ENCODE measurements around the gene FSCN2. TPM values are rescaled to one million over a fixed set of nuclear protein-coding genes. Genes with fewer than 3 reads are reported as not detected.

The FSCN2 gene, protein sequence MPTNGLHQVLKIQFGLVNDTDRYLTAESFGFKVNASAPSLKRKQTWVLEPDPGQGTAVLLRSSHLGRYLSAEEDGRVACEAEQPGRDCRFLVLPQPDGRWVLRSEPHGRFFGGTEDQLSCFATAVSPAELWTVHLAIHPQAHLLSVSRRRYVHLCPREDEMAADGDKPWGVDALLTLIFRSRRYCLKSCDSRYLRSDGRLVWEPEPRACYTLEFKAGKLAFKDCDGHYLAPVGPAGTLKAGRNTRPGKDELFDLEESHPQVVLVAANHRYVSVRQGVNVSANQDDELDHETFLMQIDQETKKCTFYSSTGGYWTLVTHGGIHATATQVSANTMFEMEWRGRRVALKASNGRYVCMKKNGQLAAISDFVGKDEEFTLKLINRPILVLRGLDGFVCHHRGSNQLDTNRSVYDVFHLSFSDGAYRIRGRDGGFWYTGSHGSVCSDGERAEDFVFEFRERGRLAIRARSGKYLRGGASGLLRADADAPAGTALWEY
- total RNA-seq = 0.42 and 1.0 TPM in 2 replicates

DNA sequence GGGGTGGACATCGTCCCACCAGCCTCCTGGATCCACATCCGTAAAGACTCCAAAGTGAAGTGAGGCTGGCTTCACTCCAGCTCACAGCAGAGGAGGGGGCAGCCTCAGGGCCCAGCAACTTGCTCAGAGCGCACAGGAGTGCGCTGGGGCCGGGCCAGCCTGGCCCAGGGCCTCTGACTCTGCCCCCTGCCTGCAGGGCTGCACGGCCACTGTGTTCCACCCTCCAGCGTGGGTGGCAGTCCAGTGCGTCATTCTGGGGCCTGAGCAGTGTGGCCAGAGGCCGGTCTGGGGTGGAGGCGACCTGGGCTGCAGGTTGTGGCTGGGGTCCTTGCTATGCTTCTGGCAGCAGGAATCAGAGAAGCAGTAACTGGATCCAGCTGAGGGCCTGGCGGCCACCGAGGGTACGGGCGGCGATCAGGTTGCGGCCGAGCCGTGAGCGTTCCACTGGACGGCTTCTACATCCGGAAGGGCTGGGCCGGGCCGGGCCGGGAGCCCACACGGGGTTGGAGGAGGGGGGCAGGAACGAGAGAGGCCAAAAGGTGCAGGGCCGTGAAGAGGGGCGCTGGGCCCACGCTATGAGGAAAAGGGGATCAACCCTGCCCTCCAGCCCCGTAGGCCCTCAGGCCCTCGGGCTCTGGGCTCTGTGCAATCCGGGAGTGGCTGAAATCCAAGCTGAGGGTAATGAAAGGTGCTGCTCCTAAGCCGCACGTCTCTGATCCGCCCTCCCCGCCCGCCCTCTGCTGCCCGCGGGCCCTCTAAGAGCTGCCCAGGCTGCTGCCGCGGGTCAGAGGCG is at the start of gene FSCN2:
TSS of gene FSCN2 (plus strand) at position 787 of the 793 bp plus-strand sequence. CDS start 155 bp downstream, outside the sequence.
- DNase-seq = peak; percentile 33

DNA sequence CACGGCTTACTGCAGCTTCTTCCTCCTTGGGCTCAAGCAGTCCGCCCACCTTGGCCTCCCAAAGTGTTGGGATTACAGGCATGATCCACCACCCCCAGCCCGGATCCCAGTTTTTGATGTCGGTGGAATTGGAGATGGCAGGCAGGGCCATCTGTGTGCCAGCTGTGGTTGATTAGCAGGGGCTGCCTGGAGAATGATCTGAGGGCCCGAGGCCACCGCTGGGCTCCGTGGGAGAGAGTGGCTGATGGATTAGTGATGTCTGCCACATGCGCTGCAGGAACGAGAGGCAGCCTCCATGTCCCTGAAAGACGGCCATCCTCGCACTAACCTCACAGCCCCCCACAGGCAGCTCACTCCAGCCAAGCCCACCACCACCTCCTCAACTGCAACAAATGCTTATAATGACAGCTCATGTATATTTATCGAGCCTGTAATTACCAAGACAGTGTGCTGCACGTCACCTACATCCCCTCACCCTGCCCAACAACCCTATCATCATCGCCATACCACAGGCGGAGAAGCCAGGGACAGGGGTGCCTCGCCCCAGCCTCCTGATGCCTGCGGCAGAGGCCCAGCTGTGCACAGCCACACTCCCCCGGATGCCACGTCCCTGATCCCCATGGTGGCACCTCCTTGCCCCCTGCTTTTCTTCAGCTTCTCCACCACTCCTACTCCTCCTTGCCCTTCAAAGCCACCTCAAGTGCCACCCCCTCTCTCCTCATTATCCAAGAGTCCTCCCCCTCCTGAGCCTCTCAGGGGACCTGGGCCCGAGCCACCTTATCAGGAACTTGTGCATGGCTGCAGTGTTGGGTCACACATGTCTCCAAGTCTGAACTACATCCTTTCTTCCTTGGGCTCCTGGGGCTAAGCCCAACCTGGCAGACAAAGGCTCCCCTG is 48.8 kb upstream of the FSCN2 start:
- DNase-seq = no peak

DNA sequence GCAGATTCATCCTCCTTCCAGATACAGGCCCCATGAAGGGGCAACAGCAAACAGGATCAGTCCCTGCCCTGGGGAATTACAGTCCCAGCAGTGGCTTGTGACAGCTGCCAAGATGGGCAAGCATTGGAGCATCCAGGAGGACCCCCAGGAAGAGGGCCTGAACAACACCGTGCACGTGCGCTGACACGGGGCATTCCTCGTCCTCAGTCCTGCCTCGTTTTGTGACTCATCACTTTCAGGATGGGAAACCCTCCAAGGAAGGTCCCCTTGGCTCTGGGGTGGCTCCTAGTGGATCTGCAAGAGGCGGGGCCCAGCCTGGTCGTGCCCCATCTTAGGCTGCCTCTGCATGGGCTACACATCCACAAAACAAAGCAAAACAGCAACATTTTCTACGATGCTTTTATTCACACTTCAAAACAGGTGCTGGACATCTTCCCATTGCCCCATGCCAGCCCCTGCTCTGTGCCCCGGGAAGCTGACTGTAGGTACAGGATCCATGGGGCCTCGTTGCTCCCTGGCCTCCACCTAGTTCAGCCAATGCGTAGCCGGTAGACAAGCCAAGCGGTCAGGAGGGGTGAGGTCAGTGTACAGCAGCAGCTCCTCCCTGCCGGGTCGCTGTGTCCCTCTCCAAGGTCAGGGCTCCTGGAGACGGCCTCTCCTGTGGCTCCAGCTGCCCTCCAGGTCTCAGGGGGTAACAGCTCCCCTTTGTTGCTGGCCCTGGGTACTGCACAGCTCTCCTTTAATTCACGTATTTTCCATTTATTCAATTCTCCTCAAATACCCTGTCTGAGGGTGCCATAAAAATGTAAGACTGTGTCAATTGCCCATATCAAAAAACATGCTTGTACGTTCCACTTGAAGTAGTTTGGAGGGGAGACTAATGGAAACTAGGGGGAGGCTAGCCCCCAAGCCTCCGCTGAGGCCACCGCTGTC is 47.8 kb upstream of the FSCN2 start:
- peak; percentile 30 for DNase-seq

DNA sequence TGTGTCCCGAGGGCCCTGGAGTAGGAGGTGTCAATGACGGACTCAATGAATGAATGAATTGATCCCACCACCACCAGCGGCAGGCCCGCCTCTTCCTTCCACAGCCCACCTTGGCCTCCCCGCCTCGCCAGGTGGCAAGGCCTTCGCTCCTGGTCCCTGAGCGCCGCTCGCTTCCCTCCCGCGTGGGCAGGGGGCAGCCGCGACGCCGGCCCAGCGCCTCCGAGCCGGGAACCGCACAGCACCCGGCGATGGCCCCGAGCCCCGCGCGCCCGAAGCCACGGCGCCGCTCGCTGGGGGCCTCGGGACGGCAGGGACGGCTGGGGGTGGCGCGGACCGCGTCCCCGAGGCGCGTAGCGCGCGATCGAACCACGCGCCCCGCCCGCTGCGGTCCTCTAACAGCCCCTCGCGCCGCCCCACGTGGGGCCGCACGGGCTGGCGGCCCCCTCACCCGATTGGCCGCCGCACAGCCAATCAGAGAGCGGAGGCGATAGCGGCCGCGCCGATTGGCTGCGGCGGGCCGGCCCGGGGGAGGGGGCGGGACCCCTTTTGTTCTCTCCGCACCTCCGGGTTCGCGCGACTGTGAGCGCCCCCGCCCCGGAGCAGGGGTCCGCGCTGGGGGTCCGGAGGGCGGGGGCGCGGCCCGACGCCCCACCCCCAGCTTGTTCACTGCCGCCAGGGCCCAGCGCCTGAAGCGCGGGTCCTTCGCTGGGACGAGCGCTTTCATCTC is 46.9 kb upstream of the FSCN2 start:
- peak; percentile 79 for DNase-seq

DNA sequence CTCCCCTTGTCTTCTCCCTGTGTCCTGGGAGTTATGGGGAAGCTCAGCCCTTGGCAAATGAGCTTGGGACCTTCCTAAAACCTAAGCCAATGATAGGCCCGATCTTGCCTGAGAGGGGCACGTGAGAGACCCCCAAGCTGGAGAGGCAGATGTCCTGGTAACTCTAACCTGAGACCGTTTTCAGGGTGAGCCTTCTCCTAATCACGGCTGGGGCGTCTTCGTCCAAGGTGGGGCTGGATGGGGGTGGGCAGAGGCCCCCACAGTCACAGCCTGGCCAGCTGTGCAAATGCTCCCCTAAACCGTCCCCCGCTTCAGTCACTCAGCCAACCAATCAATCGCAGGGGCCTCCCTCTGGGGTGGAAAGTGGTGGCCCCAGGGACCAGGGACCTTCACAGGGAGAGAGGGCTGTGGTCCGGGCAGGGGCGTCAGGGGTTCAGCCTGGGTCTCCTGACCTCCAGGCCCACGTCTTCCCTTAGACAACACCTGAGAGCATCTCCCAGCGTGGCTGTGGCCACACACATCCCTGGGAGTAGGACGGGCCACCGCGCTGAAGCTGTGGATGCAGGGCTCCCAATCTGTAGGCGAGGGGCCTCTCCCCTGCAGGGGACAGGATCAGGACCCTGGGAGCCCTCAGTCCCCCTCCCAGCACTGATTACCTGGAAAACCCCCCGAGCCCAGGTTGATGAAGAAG is 46.2 kb upstream of the FSCN2 start:
- no peak for DNase-seq

DNA sequence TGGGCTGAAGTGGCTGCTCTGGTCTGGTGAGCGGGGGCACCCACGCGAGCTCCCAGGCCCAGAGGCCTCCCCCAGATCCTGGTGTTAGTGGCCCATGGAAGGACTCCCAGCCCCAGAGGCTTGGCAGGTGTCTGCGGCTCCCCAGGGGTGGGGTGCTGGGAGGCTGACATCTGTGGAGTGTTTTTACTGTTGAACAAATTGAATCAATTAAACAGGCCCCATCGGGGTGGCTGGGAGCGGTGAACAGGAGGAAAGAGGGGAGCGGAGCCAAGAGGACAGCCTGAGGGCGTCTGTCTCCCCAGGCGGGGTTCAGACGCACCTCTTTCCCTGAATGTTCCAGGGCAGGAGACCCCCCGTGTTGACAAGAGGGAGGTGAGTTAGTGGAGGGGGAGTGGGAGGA is 45.5 kb upstream of the FSCN2 start:
- DNase-seq = peak; percentile 19

DNA sequence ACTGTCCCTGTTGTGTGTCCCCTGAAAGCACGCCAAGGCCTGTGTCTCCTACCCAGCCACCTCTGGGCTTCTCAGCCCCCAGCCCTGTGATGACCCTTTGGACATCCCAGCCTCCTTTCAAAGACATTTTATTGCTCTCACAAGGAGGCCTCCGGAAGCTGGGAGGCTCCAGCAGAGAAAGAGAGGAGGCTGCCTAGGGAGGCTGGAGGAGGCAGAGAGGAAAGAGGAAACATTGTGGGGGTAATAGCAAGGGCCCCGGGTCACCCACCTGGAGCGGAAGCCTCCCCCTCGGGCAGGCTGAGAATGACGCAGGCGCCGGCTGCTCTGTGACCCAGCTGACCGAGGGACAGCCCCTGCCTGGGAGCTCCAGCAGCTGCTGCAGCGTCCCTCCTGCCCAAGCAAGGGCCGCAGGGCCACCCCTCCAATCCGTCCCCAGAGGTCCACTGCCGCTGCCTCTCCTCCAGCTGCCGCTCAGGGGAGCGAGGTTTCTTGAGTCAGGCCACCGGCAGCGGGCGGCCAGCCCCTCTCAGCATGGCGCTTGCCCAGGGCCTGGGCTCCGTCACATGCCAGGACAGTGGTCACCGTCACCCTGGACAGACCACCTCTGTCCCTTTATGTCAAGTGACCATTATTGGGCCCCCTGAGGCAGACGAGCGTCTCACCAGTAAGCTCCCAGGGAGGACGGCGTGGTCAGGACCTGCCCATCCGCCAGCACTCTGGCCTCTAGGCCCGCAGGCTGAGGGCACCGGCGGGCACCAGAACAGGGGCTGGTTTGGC is 44.9 kb upstream of the FSCN2 start:
- peak; percentile 86 for DNase-seq

DNA sequence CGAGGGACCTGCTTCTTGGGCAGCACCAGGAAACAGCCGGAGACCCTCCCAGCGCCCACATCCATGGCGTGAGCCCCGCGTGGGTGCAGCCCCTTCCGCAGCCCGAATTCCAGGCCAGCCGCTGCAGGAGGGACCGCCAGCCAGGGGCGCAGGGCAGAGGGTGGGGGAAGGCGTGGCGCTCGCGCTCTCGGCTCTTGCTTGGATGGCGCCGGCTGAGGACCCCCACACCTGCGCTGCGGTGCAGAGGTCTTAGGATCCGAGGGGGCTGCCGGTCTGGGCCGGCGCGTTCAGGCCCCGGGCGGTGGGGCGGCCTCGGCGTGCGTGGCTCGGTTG is 44.3 kb upstream of the FSCN2 start:
- DNase-seq = no peak

DNA sequence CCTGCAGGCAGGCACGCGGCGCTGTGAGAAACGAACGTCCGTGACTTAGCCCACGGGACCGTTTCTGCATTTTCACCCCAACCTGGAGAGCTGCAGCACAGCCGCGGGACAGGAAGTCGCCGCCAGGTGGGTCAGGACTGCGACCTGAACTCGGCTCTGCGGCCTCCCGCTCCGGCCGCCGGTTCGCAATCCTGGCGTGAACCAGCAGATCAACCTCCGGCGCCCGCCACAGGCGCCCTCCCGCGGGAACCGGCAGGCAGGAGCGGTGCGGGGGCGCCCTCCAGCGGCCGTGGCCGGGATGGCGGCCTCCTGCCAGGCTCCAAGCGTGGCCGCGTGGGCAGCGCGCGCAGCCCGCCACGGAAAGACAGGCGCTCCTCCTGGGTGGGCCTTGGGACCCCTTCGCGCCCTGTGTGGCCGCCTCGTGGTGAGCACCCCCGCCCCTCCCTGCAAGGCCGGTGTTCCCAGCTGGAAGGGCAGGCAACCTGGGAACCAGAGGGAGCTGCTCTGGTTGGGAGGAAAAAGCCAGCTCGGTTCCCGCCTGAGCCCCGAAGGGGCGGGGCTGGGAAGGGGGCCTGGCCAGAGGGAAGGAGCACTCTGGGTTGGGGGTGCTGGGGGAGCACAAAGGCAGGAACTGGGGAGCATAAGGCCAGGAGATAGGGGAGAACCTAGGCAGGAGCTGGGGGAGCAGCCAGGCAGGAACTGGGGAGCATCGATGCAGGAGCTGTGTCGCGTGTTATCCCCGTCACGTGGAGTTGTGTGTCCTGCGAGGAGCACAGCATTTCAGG is 43.8 kb upstream of the FSCN2 start:
- DNase-seq = peak; percentile 88

DNA sequence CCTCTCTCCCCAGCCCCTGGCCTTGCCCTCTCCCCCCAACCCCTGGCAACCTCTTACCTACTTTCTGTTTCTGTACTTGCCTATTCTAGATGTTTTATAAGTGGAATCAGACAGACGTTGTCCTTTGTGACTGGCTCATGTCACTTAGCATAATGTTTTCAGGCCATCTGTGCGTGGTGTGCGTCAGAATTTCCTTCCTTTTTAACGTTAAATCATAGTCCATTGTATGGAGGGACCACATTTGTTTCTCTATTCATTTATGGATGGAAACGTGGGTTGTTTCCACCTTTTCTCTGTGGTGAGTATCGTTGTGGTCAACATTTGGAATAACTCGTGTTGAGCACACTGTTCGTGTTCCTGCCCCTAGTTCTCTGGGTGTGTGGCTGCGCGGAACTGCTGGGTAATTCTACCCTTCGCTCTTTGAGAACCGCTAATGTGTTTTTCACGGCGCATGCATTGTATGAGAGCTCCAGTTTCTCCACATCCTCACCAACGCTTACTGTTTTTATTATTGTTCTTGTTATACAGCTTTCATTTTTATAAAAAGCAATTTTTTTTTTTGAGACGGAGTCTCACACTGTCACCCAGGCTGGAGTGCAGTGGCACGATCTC is 41.9 kb upstream of the FSCN2 start:
- peak; percentile 92 for DNase-seq

DNA sequence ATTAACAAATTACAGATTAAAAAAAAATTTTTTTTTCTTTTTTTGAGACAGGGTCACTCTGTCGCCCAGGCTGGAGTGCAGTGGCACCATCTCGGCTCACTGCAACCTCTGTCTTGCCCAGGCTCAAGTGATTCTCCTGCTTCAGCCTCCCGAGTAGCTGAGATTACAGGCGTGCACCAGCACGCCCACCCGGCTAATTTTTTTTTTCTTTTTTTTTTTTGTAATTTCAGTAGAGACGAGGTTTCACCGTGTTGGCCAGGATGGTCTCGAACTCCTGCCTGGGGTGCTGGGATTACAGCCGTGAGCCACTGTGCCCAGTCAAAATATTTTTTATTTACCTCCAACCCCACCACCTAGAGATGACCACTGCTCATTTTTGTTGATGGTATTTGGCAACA is 41.1 kb upstream of the FSCN2 start:
- no peak for DNase-seq

DNA sequence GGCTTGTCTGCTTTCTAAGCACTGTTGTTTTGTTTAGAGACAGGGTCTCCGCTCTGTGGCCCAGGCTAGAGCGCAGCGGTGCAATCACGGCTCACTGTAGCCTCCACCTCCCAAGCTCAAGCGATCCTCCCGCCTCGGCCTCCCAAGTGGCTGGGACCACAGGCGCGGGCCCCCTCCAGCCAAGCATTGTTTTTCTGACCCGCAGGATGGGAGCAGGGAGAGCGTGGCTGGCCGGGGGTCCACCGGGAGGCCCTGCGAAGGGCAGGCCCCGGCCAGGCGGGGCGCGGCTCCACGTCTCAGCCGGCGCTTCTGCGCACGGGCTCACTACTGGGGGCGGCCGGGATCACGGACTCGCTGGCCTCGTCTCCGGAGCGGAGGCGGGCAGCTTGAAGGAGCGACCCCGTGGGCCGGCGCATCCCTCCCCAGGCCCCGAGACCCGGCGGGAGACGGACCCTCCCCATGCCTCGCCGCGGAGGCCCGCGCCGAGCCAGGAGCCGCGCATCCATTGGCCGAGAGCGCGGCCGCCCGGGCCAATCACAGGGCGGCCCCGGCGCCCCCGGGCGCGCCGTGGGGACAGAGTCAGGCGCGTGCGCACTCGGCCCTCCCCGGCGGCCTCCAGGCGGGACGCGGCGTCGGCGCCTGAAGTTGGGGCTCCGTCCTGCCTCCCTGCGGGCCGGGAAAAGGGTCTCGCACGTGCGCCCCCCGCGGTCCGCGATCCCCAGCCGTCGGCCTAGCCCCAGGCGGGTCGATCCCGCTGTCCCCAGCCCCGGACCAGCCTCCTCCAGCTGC is 40.5 kb upstream of the FSCN2 start:
- peak; percentile 83 for DNase-seq

DNA sequence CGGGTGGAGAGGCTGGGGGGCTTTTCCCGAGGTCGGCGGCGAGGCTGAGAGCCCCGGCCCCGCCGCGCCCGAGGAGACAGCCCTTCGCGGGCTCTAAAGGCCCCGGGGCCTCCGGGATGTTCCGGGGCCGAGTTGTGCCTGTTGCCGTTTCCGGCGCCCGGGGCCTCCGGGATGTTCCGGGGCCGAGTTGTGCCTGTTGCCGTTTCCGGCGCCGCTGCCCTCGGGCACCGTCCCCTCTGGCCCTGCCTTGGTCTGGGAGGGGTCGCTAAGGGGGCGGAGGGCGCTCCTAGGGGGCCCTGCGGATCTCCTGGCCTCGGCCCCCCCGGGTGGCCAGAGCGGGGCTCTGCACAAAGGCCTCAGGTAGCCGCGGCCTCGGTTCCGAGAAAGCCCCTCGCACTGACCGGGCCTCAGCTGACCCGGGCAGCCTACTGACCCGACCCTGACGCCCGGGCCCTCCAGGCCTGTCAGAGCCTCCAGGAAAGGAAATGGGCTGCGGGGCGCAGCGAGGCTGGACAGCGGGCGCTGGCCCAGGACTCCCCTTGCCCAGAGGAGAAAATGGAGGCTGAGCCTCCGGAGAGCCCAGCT is 39.8 kb upstream of the FSCN2 start:
- DNase-seq = no peak

DNA sequence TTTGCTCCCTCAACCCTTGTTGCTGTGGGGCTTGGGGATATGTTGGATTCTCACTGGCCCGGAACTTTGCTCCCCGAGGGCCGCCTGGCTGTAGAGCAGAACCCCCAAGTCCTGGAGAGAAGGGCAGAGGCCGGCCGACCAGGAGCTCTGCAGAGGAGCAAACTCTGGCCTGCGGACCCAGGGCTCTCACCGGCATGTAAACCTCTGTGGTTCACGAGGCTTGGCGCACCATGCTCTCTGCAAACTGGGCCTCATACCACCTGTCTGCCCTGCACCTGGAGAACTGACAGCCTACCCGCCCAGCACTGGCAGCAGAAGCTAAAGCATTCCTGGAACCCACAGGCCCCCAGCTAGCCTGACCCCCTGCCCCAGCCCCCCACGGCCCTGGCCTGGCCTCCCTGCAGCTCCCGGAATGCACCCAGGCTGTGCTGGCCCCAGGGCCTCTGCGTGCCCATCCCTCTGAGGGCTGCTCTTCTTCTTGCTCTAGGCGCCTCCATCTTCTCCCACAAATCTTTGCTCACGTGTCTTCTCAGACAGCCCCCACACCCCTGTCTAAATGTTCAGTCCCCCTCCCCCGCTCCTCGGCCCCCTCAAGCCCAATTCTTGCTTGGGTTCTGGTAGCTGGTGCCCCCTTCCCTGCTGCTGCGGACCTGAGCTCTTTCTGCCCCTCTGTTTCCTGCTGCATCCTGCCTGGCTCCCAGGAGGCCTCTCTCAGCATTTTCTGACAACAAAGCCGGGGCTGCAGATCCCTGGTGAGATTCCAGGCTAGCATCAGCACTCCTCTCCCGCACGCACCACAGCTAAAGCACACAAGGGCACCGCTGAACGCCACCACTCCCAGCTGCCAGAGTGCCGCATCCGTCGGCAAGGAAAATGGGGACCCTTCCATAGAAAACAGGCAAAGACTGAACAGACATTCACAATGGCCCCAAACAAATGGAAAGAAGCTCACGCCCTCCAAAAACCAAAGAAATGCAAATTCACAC is 38.9 kb upstream of the FSCN2 start:
- DNase-seq = no peak
